Nephron (organoid): ENCODE measurements around the gene CACNA2D3.

Experiments used
- H3K27ac Mint-ChIP-seq, 3 experiments: 2 replicates each; pipeline ENCODE4 v1.8.0; 2020; ENCODE audit warnings: mixed read lengths in 3 of 3, mild to moderate bottlenecking in 2 of 3, moderate library complexity in 1 of 3
- H3K27me3 Mint-ChIP-seq: 2 replicates; pipeline ENCODE4 v1.8.0; 2021; ENCODE audit warnings: low read depth, mild to moderate bottlenecking, moderate library complexity, mixed read lengths
- H3K36me3 Mint-ChIP-seq: 2 replicates; pipeline ENCODE4 v1.8.0; 2020; ENCODE audit warnings: low read depth, mixed read lengths
- H3K4me1 Mint-ChIP-seq: 2 replicates; pipeline ENCODE4 v1.8.0; 2020; ENCODE audit warnings: mixed read lengths
- H3K4me3 Mint-ChIP-seq, 3 experiments: 2 replicates each; pipeline ENCODE4 v1.8.0; 2020; ENCODE audit warnings: mild to moderate bottlenecking in 3 of 3, mixed read lengths in 3 of 3, moderate library complexity in 2 of 3
- H3K9me3 Mint-ChIP-seq: 2 replicates; pipeline ENCODE4 v1.8.0; 2020; ENCODE audit warnings: mixed read lengths
- TF ChIP-seq, protein P1 (sequence below), 3 experiments: fragments of 200-600 bp; sonication (generic); IDR thresholded peaks; one replicate each; pipeline ENCODE4 v1.5.0; 2021; ENCODE audit warnings: antibody characterized with exemption in 3 of 3; ENCODE audit not compliant: unreplicated experiment in 3 of 3

The CACNA2D3 gene

GRCh38 chr3:54171509-54171908, 49.2 kb downstream of the CACNA2D3 start:
- H3K27me3 Mint-ChIP-seq = peaks cover 31% of the 10 kb centered on the region
- no peaks in the 10 kb centered on the region for H3K36me3 Mint-ChIP-seq
- no peak overlapping the region for H3K27ac Mint-ChIP-seq
- TF ChIP-seq, protein P1, sequence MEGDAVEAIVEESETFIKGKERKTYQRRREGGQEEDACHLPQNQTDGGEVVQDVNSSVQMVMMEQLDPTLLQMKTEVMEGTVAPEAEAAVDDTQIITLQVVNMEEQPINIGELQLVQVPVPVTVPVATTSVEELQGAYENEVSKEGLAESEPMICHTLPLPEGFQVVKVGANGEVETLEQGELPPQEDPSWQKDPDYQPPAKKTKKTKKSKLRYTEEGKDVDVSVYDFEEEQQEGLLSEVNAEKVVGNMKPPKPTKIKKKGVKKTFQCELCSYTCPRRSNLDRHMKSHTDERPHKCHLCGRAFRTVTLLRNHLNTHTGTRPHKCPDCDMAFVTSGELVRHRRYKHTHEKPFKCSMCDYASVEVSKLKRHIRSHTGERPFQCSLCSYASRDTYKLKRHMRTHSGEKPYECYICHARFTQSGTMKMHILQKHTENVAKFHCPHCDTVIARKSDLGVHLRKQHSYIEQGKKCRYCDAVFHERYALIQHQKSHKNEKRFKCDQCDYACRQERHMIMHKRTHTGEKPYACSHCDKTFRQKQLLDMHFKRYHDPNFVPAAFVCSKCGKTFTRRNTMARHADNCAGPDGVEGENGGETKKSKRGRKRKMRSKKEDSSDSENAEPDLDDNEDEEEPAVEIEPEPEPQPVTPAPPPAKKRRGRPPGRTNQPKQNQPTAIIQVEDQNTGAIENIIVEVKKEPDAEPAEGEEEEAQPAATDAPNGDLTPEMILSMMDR (IDR thresholded peaks at IDR 0.05; ENCODE audit: unreplicated experiment in 3 of 3) = no peak
- no peak overlapping the region for H3K4me3 Mint-ChIP-seq
- H3K9me3 Mint-ChIP-seq = no peaks in the 10 kb centered on the region
- H3K4me1 Mint-ChIP-seq = peaks cover 5% of the 10 kb centered on the region

DNA sequence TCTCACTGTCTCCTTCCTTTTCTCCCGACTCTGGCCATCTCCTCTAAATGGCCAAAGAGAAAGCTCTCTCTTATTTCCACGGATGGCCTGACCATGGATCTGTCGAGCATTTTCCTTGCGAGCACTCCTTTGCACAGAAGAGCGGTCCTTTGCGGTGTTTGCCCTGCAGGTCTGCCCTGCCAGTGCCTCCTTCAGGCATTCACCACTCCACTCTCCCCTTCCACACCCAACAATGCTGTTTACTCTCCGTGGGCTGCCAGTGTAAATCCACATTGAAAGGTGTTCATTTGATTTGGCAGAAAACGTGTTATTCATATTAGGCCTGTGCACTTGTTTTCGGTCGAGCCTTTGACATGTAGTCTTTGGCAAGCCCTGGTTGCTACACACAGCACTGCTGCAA, 49.6 kb downstream of the CACNA2D3 start:
- Mint-ChIP-seq H3K27me3 (peaks cover 35% of the 10 kb centered on the region), H3K36me3 (no peaks in the 10 kb centered on the region), H3K27ac (no peak overlapping the region), H3K4me3 (no peak overlapping the region), H3K4me1 (peaks cover 5% of the 10 kb centered on the region), H3K9me3 (no peaks in the 10 kb centered on the region)
- TF ChIP-seq, protein P1 (IDR thresholded peaks at IDR 0.05; ENCODE audit: unreplicated experiment in 3 of 3) = no peak

DNA sequence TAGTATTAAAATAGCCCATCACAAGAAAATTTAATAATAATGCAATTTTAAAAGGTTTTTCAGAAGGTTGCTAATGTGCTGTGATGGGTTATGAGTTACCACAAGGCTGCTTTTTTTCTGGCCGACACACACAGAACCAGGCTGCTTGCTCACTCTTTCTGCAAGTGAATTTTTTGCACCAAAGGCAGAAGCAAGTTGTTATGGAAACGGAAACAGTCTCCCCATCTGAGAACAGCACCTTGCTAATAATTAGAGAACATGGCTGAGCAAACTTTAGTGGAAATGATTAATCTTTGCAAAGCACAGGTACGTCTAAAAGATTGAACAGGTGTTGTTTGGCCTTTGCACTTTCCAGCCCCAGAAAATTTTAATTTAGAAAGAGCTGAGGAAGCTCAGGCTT, 51.0 kb downstream of the CACNA2D3 start:
- TF ChIP-seq, protein P1 (IDR thresholded peaks at IDR 0.05; ENCODE audit: unreplicated experiment in 3 of 3) = no peak
- H3K9me3 Mint-ChIP-seq = no peaks in the 10 kb centered on the region
- H3K4me1 Mint-ChIP-seq = peaks cover 5% of the 10 kb centered on the region
- no peak overlapping the region for H3K4me3 Mint-ChIP-seq
- peaks cover 39% of the 10 kb centered on the region for H3K27me3 Mint-ChIP-seq
- no peaks in the 10 kb centered on the region for H3K36me3 Mint-ChIP-seq
- H3K27ac Mint-ChIP-seq = no peak overlapping the region

DNA sequence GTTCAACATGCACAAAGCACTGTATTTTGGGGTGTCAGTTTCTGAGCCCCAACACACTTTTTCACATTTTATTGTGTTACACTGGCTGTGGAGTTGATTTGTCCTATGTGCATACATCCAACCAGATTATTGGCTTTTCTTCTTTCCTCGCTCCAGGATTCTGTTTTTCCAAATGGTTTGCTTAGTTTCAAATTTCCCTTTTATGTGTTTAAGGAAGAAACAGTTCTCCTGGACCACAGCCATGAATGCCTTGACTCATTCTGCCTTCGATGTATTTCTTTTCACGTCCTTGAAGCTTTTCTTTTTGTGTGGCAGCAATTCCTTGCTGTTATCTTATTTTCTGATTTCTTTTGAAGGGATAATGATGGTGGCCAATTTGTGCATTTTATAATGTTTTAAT, 53.8 kb downstream of the CACNA2D3 start:
- Mint-ChIP-seq H3K4me3 (no peak overlapping the region), H3K9me3 (no peaks in the 10 kb centered on the region), H3K36me3 (no peaks in the 10 kb centered on the region), H3K27ac (no peak overlapping the region), H3K27me3 (peaks cover 49% of the 10 kb centered on the region), H3K4me1 (peaks cover 5% of the 10 kb centered on the region)
- TF ChIP-seq, protein P1 (IDR thresholded peaks at IDR 0.05; ENCODE audit: unreplicated experiment in 3 of 3) = no peak

- no peak overlapping the region for H3K4me3 Mint-ChIP-seq
- peaks cover 5% of the 10 kb centered on the region for H3K4me1 Mint-ChIP-seq
- no peak overlapping the region for H3K27ac Mint-ChIP-seq
- TF ChIP-seq, protein P1 (IDR thresholded peaks at IDR 0.05; ENCODE audit: unreplicated experiment in 3 of 3) = no peak
- H3K27me3 Mint-ChIP-seq = peaks cover 43% of the 10 kb centered on the region
- H3K9me3 Mint-ChIP-seq = no peaks in the 10 kb centered on the region
- no peaks in the 10 kb centered on the region for H3K36me3 Mint-ChIP-seq
Observed at GRCh38 chr3:54177816-54178215, 55.5 kb downstream of the CACNA2D3 start.

- peaks cover 43% of the 10 kb centered on the region for H3K27me3 Mint-ChIP-seq
- H3K27ac Mint-ChIP-seq = no peak overlapping the region
- no peaks in the 10 kb centered on the region for H3K36me3 Mint-ChIP-seq
- TF ChIP-seq, protein P1 (IDR thresholded peaks at IDR 0.05; ENCODE audit: unreplicated experiment in 3 of 3) = no peak
- no peaks in the 10 kb centered on the region for H3K9me3 Mint-ChIP-seq
- peaks cover 5% of the 10 kb centered on the region for H3K4me1 Mint-ChIP-seq
- H3K4me3 Mint-ChIP-seq = no peak overlapping the region
Observed at GRCh38 chr3:54178376-54178775, 56.0 kb downstream of the CACNA2D3 start.
